Peyer's patch (tissue), 4 donors: ENCODE data around the gene PCDHGB1. TPM values are rescaled to one million over a fixed set of nuclear protein-coding genes. Genes with fewer than 3 reads are reported as not detected.

Experiments
- DNase-seq, 3 donors: peaks; one replicate each; pipeline ENCODE4 v3.0.0-alpha.2; 2017 to 2019
- H3K27ac ChIP-seq, 4 donors: fragments of 200-600 bp; sonication (generic); one replicate each; pipeline ENCODE4 v1.5.1; 2016 to 2019
- H3K27me3 ChIP-seq, 2 donors: fragments of 200-600 bp; sonication (generic); one replicate each; pipeline ENCODE4 v1.5.1; 2019
- H3K36me3 ChIP-seq, 3 donors: fragments of 200-600 bp; sonication (generic); one replicate each; pipeline ENCODE4 v1.5.1; 2016 to 2019
- H3K4me1 ChIP-seq, 4 donors: fragments of 200-600 bp; sonication (generic); one replicate each; pipeline ENCODE4 v1.5.1; 2016 to 2019
- H3K4me3 ChIP-seq, 4 donors: fragments of 200-600 bp; sonication (generic); 1 replicate in 3 of 4; 2 replicates in 1 of 4; pipeline ENCODE4 v1.5.1; 2016 to 2019; ENCODE audit warnings: mild to moderate bottlenecking in 1 of 4
- H3K9me3 ChIP-seq, 4 donors: fragments of 200-600 bp; sonication (generic); one replicate each; pipeline ENCODE4 v1.5.1; 2016 to 2019; ENCODE audit warnings: mild to moderate bottlenecking in 1 of 4
- CTCF ChIP-seq, 6 experiments: fragments of 450-650 bp in 4 of 6; fragments of 200-600 bp in 2 of 6; sonication (generic) in 1 of 6; IDR thresholded peaks; one replicate each; pipeline ENCODE4 v1.5.1; 2017 to 2019; ENCODE audit warnings: antibody characterized with exemption in 6 of 6, mild to moderate bottlenecking in 3 of 6, moderate library complexity in 1 of 6
- POLR2A ChIP-seq, 2 donors: fragments of 450-650 bp; IDR thresholded peaks; one replicate each; pipeline ENCODE4 v1.5.1; 2017; ENCODE audit warnings: antibody characterized with exemption in 2 of 2, mild to moderate bottlenecking in 2 of 2, moderate library complexity in 2 of 2
- total RNA-seq, 4 donors: library from RNA; depleted of rRNA; stranded (reverse); fragments of >200 nt; gene quantifications; one replicate each; pipeline ENCODE4 v1.1.0, GENCODE V29; 2016

Gene PCDHGB1
- total RNA-seq, 4 donors from 2014 or later: 0.27 to 0.53 (median 0.47) TPM; not detected in 1

- Histone ChIP-seq H3K27me3 (no peaks in the 10 kb centered on the region), H3K4me3 (no peak overlapping the region), H3K9me3 (peaks cover 0 to 61% (median 7%) of the 10 kb centered on the region in 4 donors), H3K4me1 (no peaks in the 10 kb centered on the region), H3K36me3 (no peaks in the 10 kb centered on the region), H3K27ac (no peak overlapping the region)
- DNase-seq: no peak
- TF ChIP-seq CTCF (IDR thresholded peaks at IDR 0.05): no peak
- TF ChIP-seq POLR2A (IDR thresholded peaks at IDR 0.05): no peak
Observed at GRCh38 chr5:141356133-141356532, 6.2 kb downstream of the PCDHGB1 start.

- Histone ChIP-seq H3K4me3 (no peak overlapping the region), H3K27me3 (no peaks in the 10 kb centered on the region), H3K9me3 (peaks cover 0 to 61% (median 7%) of the 10 kb centered on the region in 4 donors), H3K27ac (no peak overlapping the region), H3K36me3 (no peaks in the 10 kb centered on the region), H3K4me1 (no peaks in the 10 kb centered on the region)
- no peak for DNase-seq
- TF ChIP-seq POLR2A (IDR thresholded peaks at IDR 0.05): no peak
- no peak for TF ChIP-seq CTCF (IDR thresholded peaks at IDR 0.05)
Observed at GRCh38 chr5:141356950-141357349, 7.1 kb downstream of the PCDHGB1 start.

GRCh38 chr5:141359790-141360426, 10.0 kb downstream of the PCDHGB1 start, which contains the start of gene PCDHGB2:
Gene PCDHGB2 (plus strand): TSS chr5:141359994. CDS start chr5:141360136, 142 bp downstream.
- H3K36me3 ChIP-seq: no peaks in the 10 kb centered on the region
- H3K4me3 ChIP-seq: peak within 1 kb of the TSS; percentile 3 to 35 (median 17)
- no peaks in the 10 kb centered on the region for H3K4me1 ChIP-seq
- H3K27ac ChIP-seq: no peak within 1 kb of the TSS
- no peak for DNase-seq
- H3K27me3 ChIP-seq: no peaks in the 10 kb centered on the region
- TF ChIP-seq CTCF (IDR thresholded peaks at IDR 0.05) (peak in 4 of 6 experiments; percentile 25 to 48 (median 34)), POLR2A (IDR thresholded peaks at IDR 0.05) (no peak)
- peaks cover 0 to 76% (median 14%) of the 10 kb centered on the region in 4 donors for H3K9me3 ChIP-seq

GRCh38 chr5:141360685-141361084, 10.8 kb downstream of the PCDHGB1 start:
- TF ChIP-seq POLR2A (IDR thresholded peaks at IDR 0.05) (no peak), CTCF (IDR thresholded peaks at IDR 0.05) (no peak)
- H3K9me3 ChIP-seq: peaks cover 0 to 78% (median 13%) of the 10 kb centered on the region in 4 donors
- H3K27me3 ChIP-seq: no peaks in the 10 kb centered on the region

GRCh38 chr5:141362719-141363118, 12.8 kb downstream of the PCDHGB1 start:
- Histone ChIP-seq H3K4me3 (no peak overlapping the region), H3K27ac (no peak overlapping the region), H3K36me3 (no peaks in the 10 kb centered on the region), H3K27me3 (no peaks in the 10 kb centered on the region), H3K9me3 (peaks cover 0 to 83% (median 10%) of the 10 kb centered on the region in 4 donors), H3K4me1 (no peaks in the 10 kb centered on the region)
- no peak for DNase-seq
- TF ChIP-seq POLR2A (IDR thresholded peaks at IDR 0.05): no peak
- no peak for TF ChIP-seq CTCF (IDR thresholded peaks at IDR 0.05)

More at GRCh38 chr5:141360685-141361084, 10.8 kb downstream of the PCDHGB1 start:
- Histone ChIP-seq H3K27ac (no peak overlapping the region), H3K4me3 (no peak overlapping the region), H3K4me1 (no peaks in the 10 kb centered on the region), H3K36me3 (no peaks in the 10 kb centered on the region)
- DNase-seq: no peak
